HepG2 (cell line): ENCODE results near the gene GTF2A1. TPM values are rescaled to one million over a fixed set of nuclear protein-coding genes. Genes with fewer than 3 reads are reported as not detected.
A peak's percentile ranks its signal among the peaks of the same experiment; 100 is the strongest.

ENCODE experiments used
- ETV5 ChIP-seq: IDR thresholded peaks from 2 replicates; pipeline ENCODE4 v1.6.1; 2018; ENCODE audit warnings: missing biosample characterization, missing genetic modification reagents, inconsistent platforms, borderline replicate concordance
- FOXA3 ChIP-seq: IDR thresholded peaks from 2 replicates; pipeline ENCODE4 v1.6.1; 2016; ENCODE audit warnings: missing genetic modification reagents, missing compliant biosample characterization
- HNF4A ChIP-seq: sonication (generic); formaldehyde crosslinking; IDR thresholded peaks from 2 replicates; pipeline ENCODE4 v1.4.0; 2020; ENCODE audit warnings: missing genetic modification reagents
- HNF4G ChIP-seq, 2 experiments: sonication (generic) in 1 of 2; formaldehyde crosslinking in 1 of 2; IDR thresholded peaks; 2 replicates each; pipeline versions ENCODE4 v1.4.0 to v1.6.1; 2011 to 2020; ENCODE audit warnings: borderline replicate concordance in 2 of 2, low read depth in 2 of 2, mild to moderate bottlenecking in 2 of 2, low read length in 1 of 2, missing genetic modification reagents in 1 of 2, moderate library complexity in 1 of 2
- JUNB ChIP-seq: sonication (generic); formaldehyde crosslinking; IDR thresholded peaks from 2 replicates; pipeline ENCODE4 v1.8.0; 2022; ENCODE audit warnings: missing genetic modification reagents, mild to moderate bottlenecking, borderline replicate concordance
- MAFK ChIP-seq, 2 experiments: IDR thresholded peaks in 1 of 2; conservative IDR thresholded peaks in 1 of 2; 2 replicates each; pipeline ENCODE4 v1.6.1; 2011; ENCODE audit warnings: improper control_type of control experiment in 2 of 2, low read length in 2 of 2
- NR2F1 ChIP-seq, 2 experiments: fragments of 450-650 bp in 1 of 2; formaldehyde crosslinking in 1 of 2; IDR thresholded peaks; 2 replicates each; pipeline versions ENCODE4 v1.5.0 to v1.6.1; 2016 to 2020; ENCODE audit warnings: mild to moderate bottlenecking in 1 of 2, missing compliant biosample characterization in 1 of 2, missing genetic modification reagents in 1 of 2, moderate library complexity in 1 of 2
- NR2F2 ChIP-seq: IDR thresholded peaks from 2 replicates; pipeline ENCODE4 v1.6.1; 2012; ENCODE audit warnings: low read depth, inconsistent platforms, borderline replicate concordance
- NR2F6 ChIP-seq, 2 experiments: IDR thresholded peaks; 2 replicates each; pipeline ENCODE4 v1.6.1; 2016; ENCODE audit warnings: antibody characterized with exemption in 1 of 2, mild to moderate bottlenecking in 1 of 2
- RARA ChIP-seq: IDR thresholded peaks from 2 replicates; pipeline ENCODE4 v1.6.1; 2016; ENCODE audit warnings: missing genetic modification reagents, missing compliant biosample characterization
- SAP130 ChIP-seq: IDR thresholded peaks from 2 replicates; pipeline ENCODE4 v1.6.1; 2016; ENCODE audit warnings: low read depth
- SIX1 ChIP-seq: sonication (generic); formaldehyde crosslinking; IDR thresholded peaks from 2 replicates; pipeline ENCODE4 v1.4.0; 2020; ENCODE audit warnings: missing genetic modification reagents, borderline replicate concordance
- SIX4 ChIP-seq: sonication (generic); formaldehyde crosslinking; IDR thresholded peaks from 2 replicates; pipeline ENCODE4 v1.4.0; 2020; ENCODE audit warnings: missing genetic modification reagents
- SOX13 ChIP-seq, 3 experiments: fragments of 450-650 bp in 1 of 3; sonication (generic) in 1 of 3; formaldehyde crosslinking in 1 of 3; IDR thresholded peaks in 2 of 3; conservative IDR thresholded peaks in 1 of 3; 2 replicates each; pipeline versions ENCODE4 v1.5.0 to v1.6.1; 2016 to 2020; ENCODE audit warnings: antibody characterized with exemption in 1 of 3, mild to moderate bottlenecking in 1 of 3, missing compliant biosample characterization in 1 of 3, missing genetic modification reagents in 1 of 3, moderate library complexity in 1 of 3
- SOX5 ChIP-seq: IDR thresholded peaks from 2 replicates; pipeline ENCODE4 v1.6.1; 2016; ENCODE audit warnings: borderline replicate concordance
- TBX2 ChIP-seq: sonication (generic); formaldehyde crosslinking; IDR thresholded peaks from 2 replicates; pipeline ENCODE4 v1.5.0; 2020; ENCODE audit warnings: missing genetic modification reagents, mild to moderate bottlenecking, borderline replicate concordance
- ZBTB20 ChIP-seq: sonication (generic); formaldehyde crosslinking; IDR thresholded peaks from 2 replicates; pipeline ENCODE4 v1.8.1; 2023; ENCODE audit warnings: missing genetic modification reagents, low read depth, mild to moderate bottlenecking, borderline replicate concordance
- ZNF331 ChIP-seq: sonication (generic); formaldehyde crosslinking; IDR thresholded peaks from 2 replicates; pipeline ENCODE4 v1.4.0; 2020; ENCODE audit warnings: missing genetic modification reagents
- ZNF337 ChIP-seq: sonication (generic); formaldehyde crosslinking; IDR thresholded peaks from 2 replicates; pipeline ENCODE4 v1.5.1; 2020; ENCODE audit warnings: missing genetic modification reagents, low read depth, mild to moderate bottlenecking, borderline replicate concordance
- ZNF607 ChIP-seq: sonication (generic); formaldehyde crosslinking; IDR thresholded peaks from 2 replicates; pipeline ENCODE4 v1.5.1; 2020; ENCODE audit warnings: missing genetic modification reagents, mild to moderate bottlenecking, borderline replicate concordance
- ZSCAN12 ChIP-seq: sonication (generic); formaldehyde crosslinking; IDR thresholded peaks from 2 replicates; pipeline ENCODE4 v1.9.0; 2021; ENCODE audit warnings: mild to moderate bottlenecking, missing genetic modification reagents
- polyA plus RNA-seq, 8 experiments: library from polyadenylated mRNA; depleted of rRNA in 3 of 8; stranded (reverse) in 7 of 8; unstranded in 1 of 8; fragments of >200 nt; fragmentation: Illumina TruSeq in 4 of 8; extraction: Trizol in 4 of 8; gene quantifications; 2 replicates each; pipeline versions ENCODE4 v1.2.1 to v1.2.3, GENCODE V29; 2011 to 2016; ENCODE audit warnings: low read depth in 4 of 8, missing spikeins in 1 of 8, mixed read lengths in 1 of 8; ENCODE audit not compliant: insufficient read depth in 1 of 8
- total RNA-seq, 5 experiments: library from RNA; depleted of rRNA; stranded (reverse); fragments of >200 nt; fragmentation: Illumina TruSeq; extraction: Trizol; gene quantifications; 2 replicates each; pipeline ENCODE4 v1.2.3, GENCODE V29; 2016; ENCODE audit warnings: low read depth in 1 of 5
- TF ChIP-seq, protein P1 (sequence below): sonication (generic); formaldehyde crosslinking; IDR thresholded peaks from 2 replicates; pipeline ENCODE4 v1.9.0; 2021; ENCODE audit warnings: missing genetic modification reagents, borderline replicate concordance
- TF ChIP-seq, protein P2 (sequence below): sonication (generic); formaldehyde crosslinking; IDR thresholded peaks from 2 replicates; pipeline ENCODE4 v1.5.1; 2020; ENCODE audit warnings: mild to moderate bottlenecking, missing genetic modification reagents, moderate library complexity

The GTF2A1 gene
- total and polyA plus RNA-seq, 2 of the 13 experiments (the other 11 are each of a cell fraction or from before 2014, with no cell fraction given): 14.9 to 17.5 TPM

DNA sequence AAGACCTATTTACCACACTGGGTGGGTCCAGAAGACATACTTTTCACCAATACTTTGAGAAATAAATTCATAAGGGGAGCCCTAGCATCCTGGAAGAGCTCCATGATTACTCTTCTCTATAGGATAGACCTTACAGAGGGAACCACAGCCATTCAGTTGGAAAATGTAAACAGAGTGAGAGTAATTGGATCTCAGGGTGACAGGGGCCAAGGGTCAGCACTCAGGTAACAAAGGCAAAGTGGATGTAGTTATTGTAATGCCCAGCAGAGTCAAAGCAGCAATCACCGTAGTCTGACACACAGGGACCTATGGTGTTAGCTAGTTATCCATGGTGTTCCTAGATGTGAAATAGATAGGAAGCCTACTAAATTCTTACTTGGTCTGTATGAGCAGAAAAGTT is 10.8 kb upstream of the GTF2A1 start (continued):
- TF ChIP-seq ZBTB20 (CRISPR knock-in tag): no peak
- TF ChIP-seq, protein P1, sequence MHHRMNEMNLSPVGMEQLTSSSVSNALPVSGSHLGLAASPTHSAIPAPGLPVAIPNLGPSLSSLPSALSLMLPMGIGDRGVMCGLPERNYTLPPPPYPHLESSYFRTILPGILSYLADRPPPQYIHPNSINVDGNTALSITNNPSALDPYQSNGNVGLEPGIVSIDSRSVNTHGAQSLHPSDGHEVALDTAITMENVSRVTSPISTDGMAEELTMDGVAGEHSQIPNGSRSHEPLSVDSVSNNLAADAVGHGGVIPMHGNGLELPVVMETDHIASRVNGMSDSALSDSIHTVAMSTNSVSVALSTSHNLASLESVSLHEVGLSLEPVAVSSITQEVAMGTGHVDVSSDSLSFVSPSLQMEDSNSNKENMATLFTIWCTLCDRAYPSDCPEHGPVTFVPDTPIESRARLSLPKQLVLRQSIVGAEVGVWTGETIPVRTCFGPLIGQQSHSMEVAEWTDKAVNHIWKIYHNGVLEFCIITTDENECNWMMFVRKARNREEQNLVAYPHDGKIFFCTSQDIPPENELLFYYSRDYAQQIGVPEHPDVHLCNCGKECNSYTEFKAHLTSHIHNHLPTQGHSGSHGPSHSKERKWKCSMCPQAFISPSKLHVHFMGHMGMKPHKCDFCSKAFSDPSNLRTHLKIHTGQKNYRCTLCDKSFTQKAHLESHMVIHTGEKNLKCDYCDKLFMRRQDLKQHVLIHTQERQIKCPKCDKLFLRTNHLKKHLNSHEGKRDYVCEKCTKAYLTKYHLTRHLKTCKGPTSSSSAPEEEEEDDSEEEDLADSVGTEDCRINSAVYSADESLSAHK (CRISPR knock-in tag): no peak
- peak; percentile 52 for TF ChIP-seq FOXA3 (CRISPR knock-in tag)
- TF ChIP-seq SIX1 (CRISPR knock-in tag): peak; percentile 66; the same call in 1 of the 2 replicates
- peak; percentile 36; the same call in 1 of the 2 replicates for TF ChIP-seq TBX2 (CRISPR knock-in tag)
- TF ChIP-seq JUNB: no peak
- TF ChIP-seq, protein P2, sequence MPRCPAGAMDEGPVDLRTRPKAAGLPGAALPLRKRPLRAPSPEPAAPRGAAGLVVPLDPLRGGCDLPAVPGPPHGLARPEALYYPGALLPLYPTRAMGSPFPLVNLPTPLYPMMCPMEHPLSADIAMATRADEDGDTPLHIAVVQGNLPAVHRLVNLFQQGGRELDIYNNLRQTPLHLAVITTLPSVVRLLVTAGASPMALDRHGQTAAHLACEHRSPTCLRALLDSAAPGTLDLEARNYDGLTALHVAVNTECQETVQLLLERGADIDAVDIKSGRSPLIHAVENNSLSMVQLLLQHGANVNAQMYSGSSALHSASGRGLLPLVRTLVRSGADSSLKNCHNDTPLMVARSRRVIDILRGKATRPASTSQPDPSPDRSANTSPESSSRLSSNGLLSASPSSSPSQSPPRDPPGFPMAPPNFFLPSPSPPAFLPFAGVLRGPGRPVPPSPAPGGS: no peak
- no peak for TF ChIP-seq ZNF607 (CRISPR knock-in tag)
- no peak for TF ChIP-seq SOX13 (IDR thresholded peaks at IDR 0.05)
- peak in 1 of 2 experiments; percentile 70; a peak in 2 of 4 replicates for TF ChIP-seq SOX13 (CRISPR knock-in tag; conservative IDR thresholded peaks at IDR 0.05 in 1 of 2, IDR thresholded peaks at IDR 0.05 in 1 of 2)
- TF ChIP-seq MAFK (conservative IDR thresholded peaks at IDR 0.05 in 1 of 2, IDR thresholded peaks at IDR 0.05 in 1 of 2; ENCODE audit: low read length in 2 of 2): no peak
- TF ChIP-seq ETV5: no peak
- TF ChIP-seq NR2F6 (IDR thresholded peaks at IDR 0.05): peak; percentile 78
- peak; percentile 77 for TF ChIP-seq NR2F6 (CRISPR knock-in tag; IDR thresholded peaks at IDR 0.05)
- peak; percentile 75; the same call in 1 of the 2 replicates for TF ChIP-seq SIX4 (CRISPR knock-in tag)
- peak; percentile 28; the same call in 1 of the 2 replicates for TF ChIP-seq HNF4A (CRISPR knock-in tag)
- TF ChIP-seq ZNF337 (CRISPR knock-in tag): no peak
- 0 out of 2 replicates have a peak, but pooled peaks have one; percentile 7 for TF ChIP-seq HNF4G (IDR thresholded peaks at IDR 0.05; ENCODE audit: borderline replicate concordance, low read depth, low read length)
- TF ChIP-seq HNF4G (CRISPR knock-in tag; IDR thresholded peaks at IDR 0.05; ENCODE audit: borderline replicate concordance, low read depth): no peak
- TF ChIP-seq NR2F1 (CRISPR knock-in tag; IDR thresholded peaks at IDR 0.05): peak; percentile 60 to 72; a peak in 3 of 4 replicates
- TF ChIP-seq SAP130 (CRISPR knock-in tag): peak; percentile 33; the same call in 1 of the 2 replicates
- TF ChIP-seq SOX5 (CRISPR knock-in tag): peak; percentile 72
- TF ChIP-seq ZNF331 (CRISPR knock-in tag): 0 out of 2 replicates have a peak, but pooled peaks have one; percentile 15
- TF ChIP-seq RARA (CRISPR knock-in tag): peak; percentile 58
- no peak for TF ChIP-seq ZSCAN12 (CRISPR knock-in tag)
- peak; percentile 59; the same call in 1 of the 2 replicates for TF ChIP-seq NR2F2
